ENCODE results near the gene LRRTM4. TPM values are rescaled to one million over a fixed set of nuclear protein-coding genes. Genes with fewer than 3 reads are reported as not detected.
"Not testable (repeated sequence)": the region's sequence is repeated elsewhere in the genome, so short reads cannot be mapped to it uniquely, and the experiment has no call there.

LRRTM4 gene
- total RNA-seq, 4 donors from 2014 or later = not detected

DNA sequence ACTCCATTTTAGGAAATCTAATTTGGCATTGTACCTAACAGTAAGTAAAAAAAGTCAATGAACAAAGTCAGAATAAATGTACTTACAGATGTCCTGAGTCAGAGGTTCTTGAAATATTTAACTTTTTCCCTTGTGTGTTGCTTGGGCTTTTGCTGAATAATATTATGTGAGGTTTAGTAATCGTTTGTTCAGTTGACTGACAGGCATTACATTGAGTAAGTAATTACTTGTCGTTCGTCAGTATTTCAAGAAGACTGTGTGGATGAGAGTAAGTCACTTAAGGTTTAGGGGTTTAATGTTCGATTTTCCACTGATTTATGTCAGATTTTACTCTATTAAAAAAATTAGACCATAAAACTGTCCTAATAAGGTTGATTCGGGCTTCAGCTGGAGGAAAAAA lies 342.9 kb downstream of the LRRTM4 start:
- no peaks in the 10 kb centered on the region for H3K27me3 ChIP-seq
- no peaks in the 10 kb centered on the region for H3K4me1 ChIP-seq

DNA sequence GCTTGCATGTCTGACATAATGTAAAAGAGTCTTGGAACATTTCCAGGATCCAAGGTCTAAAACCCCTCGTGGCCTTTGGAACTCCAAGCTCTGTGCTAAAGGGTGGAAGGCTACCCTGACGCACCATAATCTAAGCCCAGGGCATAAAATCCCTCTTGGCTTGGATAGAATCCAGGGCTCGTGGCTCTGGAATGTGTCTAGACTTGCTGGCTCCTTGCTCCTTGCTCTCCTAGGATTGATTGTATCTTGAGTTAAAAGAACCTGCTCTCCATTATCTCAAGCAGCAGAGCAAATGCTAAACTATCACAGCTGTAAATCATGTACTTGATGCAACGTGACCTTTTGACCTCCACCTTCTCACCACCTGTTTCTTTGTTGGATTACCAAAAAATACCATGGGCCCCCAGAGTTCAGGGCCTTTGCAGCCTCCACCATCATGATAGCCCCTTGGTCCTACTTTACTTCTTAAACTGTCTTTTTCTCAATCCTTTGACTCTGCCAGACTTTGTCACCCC lies 346.9 kb downstream of the LRRTM4 start:
- DNase-seq, H3K27ac ChIP-seq, H3K36me3 ChIP-seq, H3K27me3 ChIP-seq, H3K9me3 ChIP-seq, H3K4me1 ChIP-seq, H3K4me3 ChIP-seq: not testable (repeated sequence)

More for the DNA sequence above, 342.9 kb downstream of the LRRTM4 start:
- no peak for DNase-seq
- no peaks in the 10 kb centered on the region for H3K9me3 ChIP-seq
- no peak overlapping the region for H3K4me3 ChIP-seq
- no peaks in the 10 kb centered on the region for H3K36me3 ChIP-seq
- no peak for TF ChIP-seq POLR2A (IDR thresholded peaks at IDR 0.05)
- TF ChIP-seq, protein P1, sequence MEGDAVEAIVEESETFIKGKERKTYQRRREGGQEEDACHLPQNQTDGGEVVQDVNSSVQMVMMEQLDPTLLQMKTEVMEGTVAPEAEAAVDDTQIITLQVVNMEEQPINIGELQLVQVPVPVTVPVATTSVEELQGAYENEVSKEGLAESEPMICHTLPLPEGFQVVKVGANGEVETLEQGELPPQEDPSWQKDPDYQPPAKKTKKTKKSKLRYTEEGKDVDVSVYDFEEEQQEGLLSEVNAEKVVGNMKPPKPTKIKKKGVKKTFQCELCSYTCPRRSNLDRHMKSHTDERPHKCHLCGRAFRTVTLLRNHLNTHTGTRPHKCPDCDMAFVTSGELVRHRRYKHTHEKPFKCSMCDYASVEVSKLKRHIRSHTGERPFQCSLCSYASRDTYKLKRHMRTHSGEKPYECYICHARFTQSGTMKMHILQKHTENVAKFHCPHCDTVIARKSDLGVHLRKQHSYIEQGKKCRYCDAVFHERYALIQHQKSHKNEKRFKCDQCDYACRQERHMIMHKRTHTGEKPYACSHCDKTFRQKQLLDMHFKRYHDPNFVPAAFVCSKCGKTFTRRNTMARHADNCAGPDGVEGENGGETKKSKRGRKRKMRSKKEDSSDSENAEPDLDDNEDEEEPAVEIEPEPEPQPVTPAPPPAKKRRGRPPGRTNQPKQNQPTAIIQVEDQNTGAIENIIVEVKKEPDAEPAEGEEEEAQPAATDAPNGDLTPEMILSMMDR (IDR thresholded peaks at IDR 0.05) = no peak
- no peak overlapping the region for H3K27ac ChIP-seq

DNA sequence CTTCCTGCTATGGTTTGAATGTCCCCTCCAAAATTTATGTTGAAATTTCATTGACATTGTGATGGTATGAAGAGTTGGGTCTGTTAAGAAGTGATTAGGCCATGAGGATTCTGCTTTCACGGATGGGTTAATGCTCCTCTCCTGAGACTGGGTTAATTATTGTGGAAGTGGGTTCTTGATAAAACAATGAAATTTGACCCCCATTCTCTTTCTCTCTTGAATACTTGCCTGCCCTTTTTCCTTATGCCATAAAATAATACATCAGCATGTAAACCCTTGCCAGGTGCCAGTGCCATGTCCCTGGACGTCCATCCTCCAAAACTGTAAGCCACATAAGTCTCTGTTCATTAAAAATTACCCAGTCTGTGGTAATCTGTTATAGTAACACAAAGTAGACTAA lies 352.8 kb downstream of the LRRTM4 start:
- DNase-seq = no peak
- Histone ChIP-seq H3K27me3 (no peaks in the 10 kb centered on the region), H3K27ac (no peak overlapping the region), H3K4me1 (no peaks in the 10 kb centered on the region), H3K36me3 (no peaks in the 10 kb centered on the region), H3K4me3 (no peak overlapping the region), H3K9me3 (no peaks in the 10 kb centered on the region)
- TF ChIP-seq, protein P1 (IDR thresholded peaks at IDR 0.05) = no peak
- no peak for TF ChIP-seq POLR2A (IDR thresholded peaks at IDR 0.05)

DNA sequence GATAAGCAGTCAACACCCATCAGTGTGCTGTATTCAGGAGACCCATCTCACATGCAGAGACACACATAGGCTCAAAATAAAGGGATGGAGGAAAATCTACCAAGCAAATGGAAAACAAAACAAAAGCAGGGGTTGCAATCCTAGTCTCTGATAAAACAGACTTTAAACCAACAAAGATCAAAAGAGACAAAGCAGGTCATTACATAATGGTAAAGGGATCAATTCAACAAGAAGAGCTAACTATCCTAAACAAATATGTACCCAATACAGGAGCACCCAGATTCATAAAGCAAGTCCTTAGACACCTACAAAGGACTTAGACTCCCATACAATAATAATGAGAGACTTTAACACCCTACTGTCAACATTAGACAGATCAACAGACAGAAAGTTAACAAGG lies 358.2 kb downstream of the LRRTM4 start:
- not testable (repeated sequence) for H3K27ac ChIP-seq, H3K27me3 ChIP-seq, H3K36me3 ChIP-seq, H3K4me1 ChIP-seq, H3K9me3 ChIP-seq, H3K4me3 ChIP-seq, DNase-seq

DNA sequence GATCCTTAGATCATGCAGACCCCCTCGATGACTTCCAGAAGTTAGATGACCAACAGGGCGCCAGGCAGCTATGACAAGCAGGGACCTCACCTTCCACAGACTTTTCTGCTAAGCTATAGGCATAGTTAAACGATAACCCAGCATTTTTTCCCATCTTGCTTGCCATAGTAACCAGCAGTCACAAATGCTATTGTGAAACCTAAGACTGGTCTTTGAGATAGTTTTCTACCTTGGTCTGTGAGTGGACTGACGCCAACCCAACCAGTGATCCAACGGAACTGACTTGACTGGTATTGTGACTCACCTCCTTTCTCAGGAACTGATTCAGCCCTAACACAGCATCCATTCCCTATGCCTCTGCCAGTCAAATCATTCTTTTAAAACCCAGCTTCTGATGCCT lies 361.2 kb downstream of the LRRTM4 start:
- H3K4me3 ChIP-seq = no peak overlapping the region
- DNase-seq = no peak
- TF ChIP-seq, protein P1 (IDR thresholded peaks at IDR 0.05) = no peak
- TF ChIP-seq POLR2A (IDR thresholded peaks at IDR 0.05) = no peak
- H3K9me3 ChIP-seq = no peaks in the 10 kb centered on the region
- H3K4me1 ChIP-seq = no peaks in the 10 kb centered on the region
- H3K36me3 ChIP-seq = no peaks in the 10 kb centered on the region
- no peak overlapping the region for H3K27ac ChIP-seq
- no peaks in the 10 kb centered on the region for H3K27me3 ChIP-seq

DNA sequence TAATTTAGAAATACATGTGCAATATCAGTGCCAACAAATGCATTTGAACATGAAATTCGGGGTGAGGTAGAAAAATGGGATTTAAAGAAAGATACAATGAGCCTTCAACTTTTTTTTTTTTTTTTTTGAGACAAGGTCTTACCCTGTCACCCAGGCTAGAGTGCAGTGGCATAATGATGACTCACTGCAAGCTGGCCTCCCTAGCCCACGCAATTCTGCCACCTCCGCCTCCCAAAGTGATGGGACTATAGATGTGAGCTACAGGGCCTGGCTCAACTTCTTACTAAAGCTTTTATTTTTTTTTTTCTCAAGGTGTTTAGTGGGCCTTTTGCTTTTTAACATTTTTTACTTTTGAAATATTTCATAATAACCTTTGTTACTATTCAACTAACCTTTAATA lies 365.6 kb downstream of the LRRTM4 start:
- H3K36me3 ChIP-seq = no peaks in the 10 kb centered on the region
- no peak overlapping the region for H3K27ac ChIP-seq
- H3K9me3 ChIP-seq = no peaks in the 10 kb centered on the region
- no peak for DNase-seq
- no peak for TF ChIP-seq POLR2A (IDR thresholded peaks at IDR 0.05)
- TF ChIP-seq, protein P1 (IDR thresholded peaks at IDR 0.05) = no peak
- H3K27me3 ChIP-seq = no peaks in the 10 kb centered on the region
- H3K4me3 ChIP-seq = no peak overlapping the region
- H3K4me1 ChIP-seq = no peaks in the 10 kb centered on the region

DNA sequence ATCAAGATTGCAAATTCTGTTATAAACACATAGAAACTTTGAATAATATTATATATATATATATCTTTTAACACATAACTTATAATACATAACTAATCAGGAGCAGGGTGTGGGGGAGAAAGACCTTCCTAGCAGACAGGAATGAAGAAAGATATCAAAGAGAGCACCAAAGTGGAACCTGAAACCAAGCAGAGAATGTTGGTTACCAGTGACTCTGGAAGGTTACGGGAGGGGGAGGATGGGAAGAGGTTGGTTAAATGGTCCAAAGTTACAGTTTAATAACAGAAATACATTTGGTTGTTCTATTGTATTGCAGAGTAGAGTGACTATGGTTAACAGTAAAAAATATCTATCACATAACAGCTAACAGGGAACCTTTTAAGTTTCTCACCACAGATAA lies 366.7 kb downstream of the LRRTM4 start:
- Histone ChIP-seq H3K9me3 (no peaks in the 10 kb centered on the region), H3K27ac (no peak overlapping the region), H3K4me1 (no peaks in the 10 kb centered on the region), H3K36me3 (no peaks in the 10 kb centered on the region), H3K27me3 (no peaks in the 10 kb centered on the region), H3K4me3 (no peak overlapping the region)
- TF ChIP-seq POLR2A (IDR thresholded peaks at IDR 0.05) = no peak
- TF ChIP-seq, protein P1 (IDR thresholded peaks at IDR 0.05) = no peak
- no peak for DNase-seq
